Keratinocyte (primary cell): Measurements from ENCODE around the gene CCDC185.

ENCODE experiments used
- CTCF ChIP-seq, 3 experiments: IDR thresholded peaks in 1 of 3; conservative IDR thresholded peaks in 1 of 3; optimal IDR thresholded peaks in 1 of 3; 2 replicates in 2 of 3; 3 replicates in 1 of 3; pipeline versions ENCODE3 to v1.5.1; 2011; ENCODE audit warnings: low read length in 3 of 3, mild to moderate bottlenecking in 3 of 3, moderate library complexity in 2 of 3, control low read depth in 1 of 3, inconsistent platforms in 1 of 3; ENCODE audit not compliant: insufficient read depth in 2 of 3; ENCODE audit errors: extremely low read depth in 1 of 3
- EZH2 ChIP-seq: IDR thresholded peaks from one replicate; pipeline ENCODE4 v1.6.1; 2012; ENCODE audit warnings: inconsistent platforms, mild to moderate bottlenecking, low read length, moderate library complexity

GRCh38 chr1:223363856-223364684 lies 29.1 kb upstream of the CCDC185 start, which contains the start of gene SUSD4:
- no peak for TF ChIP-seq CTCF (optimal IDR thresholded peaks at IDR 0.05 in 1 of 3, IDR thresholded peaks at IDR 0.05 in 1 of 3, conservative IDR thresholded peaks at IDR 0.05 in 1 of 3; ENCODE audit: extremely low read depth in 1 of 3, insufficient read depth in 2 of 3, low read length in 3 of 3)
- peak; percentile 6 for TF ChIP-seq EZH2
